Adipocyte (in vitro differentiated cells): ENCODE measurements around the gene RPS6KA1.
"Not testable (repeated sequence)": the region's sequence is repeated elsewhere in the genome, so short reads cannot be mapped to it uniquely, and the experiment has no call there.

Experiments used
- DNase-seq: peaks from one replicate; pipeline ENCODE4 v3.0.0-alpha.2; 2015; ENCODE audit warnings: low read depth
- H3K27me3 ChIP-seq: replicated peaks from 2 replicates; pipeline ENCODE4 v1.7.0; 2013; ENCODE audit warnings: mild to moderate bottlenecking, low read length, moderate library complexity; ENCODE audit not compliant: control insufficient read depth, insufficient read depth
- H3K36me3 ChIP-seq: 2 replicates; pipeline ENCODE4 v1.7.0; 2013; ENCODE audit warnings: low read length, mild to moderate bottlenecking, moderate library complexity; ENCODE audit not compliant: control insufficient read depth, insufficient read depth, severe bottlenecking
- H3K4me1 ChIP-seq: 2 replicates; pipeline ENCODE4 v1.7.0; 2013; ENCODE audit warnings: mild to moderate bottlenecking, low read length, moderate library complexity; ENCODE audit not compliant: control insufficient read depth, insufficient read depth
- H3K4me3 ChIP-seq: 2 replicates; pipeline ENCODE4 v1.7.0; 2013; ENCODE audit warnings: mild to moderate bottlenecking, low read length, moderate library complexity
- H3K9ac ChIP-seq: 2 replicates; pipeline ENCODE4 v1.7.0; 2013; ENCODE audit warnings: mild to moderate bottlenecking, low read length, moderate library complexity
- H3K9me3 ChIP-seq: 2 replicates; pipeline ENCODE4 v1.7.0; 2013; ENCODE audit warnings: mild to moderate bottlenecking, low read length, moderate library complexity; ENCODE audit not compliant: control insufficient read depth

The RPS6KA1 gene

GRCh38 chr1:26602378-26602959, 72.9 kb downstream of the RPS6KA1 start:
- DNase-seq, result peak; percentile 89
- Histone ChIP-seq H3K27me3 (no peaks in the 10 kb centered on the region), H3K4me1 (peaks cover 20% of the 10 kb centered on the region), H3K4me3 (no peak overlapping the region), H3K9ac (peak overlapping the region; percentile 60), H3K36me3 (no peaks in the 10 kb centered on the region), H3K9me3 (no peaks in the 10 kb centered on the region)

GRCh38 chr1:26603856-26604255, 74.3 kb downstream of the RPS6KA1 start:
- Histone ChIP-seq H3K9me3 (no peaks in the 10 kb centered on the region), H3K9ac (no peak overlapping the region)

GRCh38 chr1:26607186-26607585, 77.6 kb downstream of the RPS6KA1 start:
- no peaks in the 10 kb centered on the region for H3K27me3 ChIP-seq
- no peak overlapping the region for H3K4me3 ChIP-seq
- H3K36me3 ChIP-seq, result no peaks in the 10 kb centered on the region
- no peak overlapping the region for H3K9ac ChIP-seq
- no peaks in the 10 kb centered on the region for H3K9me3 ChIP-seq
- DNase-seq, result peak; percentile 47
- peaks cover 21% of the 10 kb centered on the region for H3K4me1 ChIP-seq

More at GRCh38 chr1:26603856-26604255, 74.3 kb downstream of the RPS6KA1 start:
- DNase-seq, result no peak
- peaks cover 21% of the 10 kb centered on the region for H3K4me1 ChIP-seq
- H3K4me3 ChIP-seq, result no peak overlapping the region
- no peaks in the 10 kb centered on the region for H3K27me3 ChIP-seq
- H3K36me3 ChIP-seq, result no peaks in the 10 kb centered on the region

GRCh38 chr1:26608895-26609294, 79.3 kb downstream of the RPS6KA1 start:
- no peak overlapping the region for H3K4me3 ChIP-seq
- H3K4me1 ChIP-seq, result peaks cover 9% of the 10 kb centered on the region
- no peak overlapping the region for H3K9ac ChIP-seq
- H3K27me3 ChIP-seq, result no peaks in the 10 kb centered on the region
- peak; percentile 23 for DNase-seq
- H3K36me3 ChIP-seq, result no peaks in the 10 kb centered on the region
- no peaks in the 10 kb centered on the region for H3K9me3 ChIP-seq

GRCh38 chr1:26610781-26611180, 81.2 kb downstream of the RPS6KA1 start:
- Histone ChIP-seq H3K4me1 (peaks cover 9% of the 10 kb centered on the region), H3K27me3 (no peaks in the 10 kb centered on the region), H3K9me3 (no peaks in the 10 kb centered on the region), H3K36me3 (no peaks in the 10 kb centered on the region), H3K4me3 (no peak overlapping the region), H3K9ac (no peak overlapping the region)
- DNase-seq, result no peak

GRCh38 chr1:26612627-26613026, 83.1 kb downstream of the RPS6KA1 start:
- not testable (repeated sequence) for H3K9ac ChIP-seq, H3K9me3 ChIP-seq, DNase-seq, H3K4me3 ChIP-seq, H3K36me3 ChIP-seq, H3K4me1 ChIP-seq, H3K27me3 ChIP-seq

GRCh38 chr1:26614655-26615411, 85.3 kb downstream of the RPS6KA1 start:
- no peak for DNase-seq
- no peaks in the 10 kb centered on the region for H3K36me3 ChIP-seq
- no peaks in the 10 kb centered on the region for H3K9me3 ChIP-seq
- H3K4me3 ChIP-seq, result no peak overlapping the region
- H3K27me3 ChIP-seq, result no peaks in the 10 kb centered on the region
- H3K4me1 ChIP-seq, result peaks cover 19% of the 10 kb centered on the region
- H3K9ac ChIP-seq, result no peak overlapping the region

GRCh38 chr1:26616881-26617280, 87.3 kb downstream of the RPS6KA1 start:
- Histone ChIP-seq H3K4me3 (no peak overlapping the region), H3K4me1 (peaks cover 25% of the 10 kb centered on the region), H3K27me3 (no peaks in the 10 kb centered on the region), H3K9ac (no peak overlapping the region), H3K9me3 (no peaks in the 10 kb centered on the region), H3K36me3 (no peaks in the 10 kb centered on the region)
- DNase-seq, result no peak

- H3K9ac ChIP-seq, result peak overlapping the region; percentile 40
- no peaks in the 10 kb centered on the region for H3K27me3 ChIP-seq
- no peaks in the 10 kb centered on the region for H3K36me3 ChIP-seq
- DNase-seq, result no peak
- no peak overlapping the region for H3K4me3 ChIP-seq
- no peaks in the 10 kb centered on the region for H3K9me3 ChIP-seq
- peaks cover 26% of the 10 kb centered on the region for H3K4me1 ChIP-seq
These were observed 89.0 kb downstream of the RPS6KA1 start for GRCh38 chr1:26618561-26618960.
